Embryonic facial prominence (tissue), 1 donor: Measurements from ENCODE around the gene USP5.
A peak's percentile ranks its signal among the peaks of the same experiment; 100 is the strongest.

Source experiments
- DNase-seq: peaks from one replicate; pipeline ENCODE4 v3.0.0-alpha.2; 2016; ENCODE audit errors: extremely low spot score

Gene USP5

DNA sequence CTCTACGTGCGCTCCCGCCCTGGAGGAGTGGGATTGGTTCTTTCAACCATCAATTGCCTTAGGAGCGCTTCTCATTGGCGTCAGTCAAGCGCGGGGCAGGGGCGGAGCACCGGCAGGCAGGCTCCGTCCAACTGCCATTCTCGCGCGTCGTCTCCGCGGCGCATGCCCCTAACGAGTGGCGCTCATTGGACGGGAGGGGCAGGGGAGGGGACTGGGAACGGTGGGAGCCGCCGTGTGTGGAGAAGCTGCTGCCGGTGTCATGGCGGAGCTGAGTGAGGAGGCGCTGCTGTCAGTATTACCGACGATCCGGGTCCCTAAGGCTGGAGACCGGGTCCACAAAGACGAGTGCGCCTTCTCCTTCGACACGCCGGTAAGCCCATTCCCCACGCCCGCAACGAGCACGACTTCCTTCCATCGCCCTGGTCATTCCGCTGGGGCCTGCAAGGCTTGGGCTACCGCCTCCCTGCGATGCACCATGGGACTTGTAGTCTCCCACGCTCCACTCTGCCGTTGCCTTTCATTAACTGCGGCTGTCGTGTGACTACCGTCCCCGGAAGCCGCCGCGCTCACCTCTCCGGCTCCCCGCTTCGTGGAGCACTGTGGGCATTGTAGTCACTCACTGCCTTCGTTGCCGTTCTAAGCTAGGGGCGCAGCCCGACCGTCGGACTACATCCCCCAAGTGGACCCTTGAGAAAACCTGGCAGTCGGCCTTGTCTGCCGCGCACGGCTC is at the start of gene USP5:
Gene USP5, plus strand, starts transcription at position 230 of the 730 bp plus-strand sequence. Its CDS starts 30 bp downstream, at position 260.
- DNase-seq = peak; percentile 98

DNA sequence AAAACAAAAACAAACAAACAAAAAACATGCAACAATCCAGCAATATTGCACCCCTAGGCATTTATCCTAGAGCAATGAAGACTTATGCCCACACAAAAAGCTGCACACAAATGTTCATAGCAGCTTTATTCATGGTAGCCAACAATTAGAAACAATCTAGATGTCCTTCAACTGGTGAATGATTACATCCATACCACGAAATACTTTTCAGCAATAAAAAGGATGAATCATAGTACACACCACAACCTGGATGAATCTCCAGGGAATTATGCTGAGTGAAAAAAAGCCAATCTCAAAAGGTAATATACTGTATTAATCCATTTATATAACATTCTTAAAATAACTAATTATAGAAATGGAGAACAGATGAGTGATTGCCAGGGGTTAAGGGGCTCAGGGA is 44.8 kb upstream of the USP5 start:
- no peak for DNase-seq

GRCh38 chr12:6809056-6809455 is 42.9 kb upstream of the USP5 start:
- no peak for DNase-seq

GRCh38 chr12:6810758-6811157 is 41.2 kb upstream of the USP5 start:
- DNase-seq = no peak

- no peak for DNase-seq
These were observed 38.6 kb upstream of the USP5 start for GRCh38 chr12:6813363-6813762.

GRCh38 chr12:6816598-6816997 is 35.4 kb upstream of the USP5 start:
- DNase-seq = no peak

DNA sequence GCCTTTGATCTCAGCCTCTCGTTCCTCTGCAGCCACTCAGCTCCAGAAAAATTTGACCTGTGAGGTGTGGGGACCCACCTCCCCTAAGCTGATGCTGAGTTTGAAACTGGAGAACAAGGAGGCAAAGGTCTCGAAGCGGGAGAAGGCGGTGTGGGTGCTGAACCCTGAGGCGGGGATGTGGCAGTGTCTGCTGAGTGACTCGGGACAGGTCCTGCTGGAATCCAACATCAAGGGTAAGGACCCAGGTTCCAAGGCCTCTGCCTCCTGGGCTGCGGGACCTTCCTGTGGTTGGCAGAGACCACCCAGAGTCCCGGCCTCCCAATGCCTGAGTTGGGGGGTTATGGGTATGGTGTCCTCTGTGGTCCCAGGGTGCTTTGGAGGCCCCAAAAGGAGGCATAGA is 34.9 kb upstream of the USP5 start:
- DNase-seq = no peak

DNA sequence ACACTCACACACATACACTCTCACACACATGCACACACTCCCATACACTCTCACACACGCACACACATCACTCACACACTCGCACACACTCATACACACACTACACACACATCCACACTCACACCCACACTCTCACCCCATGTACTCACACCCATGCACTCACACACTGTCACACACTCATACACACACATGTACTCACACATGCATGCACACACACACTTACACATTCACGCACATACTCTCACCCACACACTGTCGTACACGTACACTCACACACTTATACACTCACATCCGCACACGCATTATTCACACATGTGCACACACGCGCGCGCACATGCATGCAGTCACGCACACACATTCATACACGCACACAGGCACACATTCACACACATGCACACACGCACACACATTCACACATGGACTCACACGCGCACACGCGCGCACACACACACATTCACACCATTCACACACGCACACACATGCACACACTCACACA is 34.2 kb upstream of the USP5 start:
- DNase-seq = no peak

DNA sequence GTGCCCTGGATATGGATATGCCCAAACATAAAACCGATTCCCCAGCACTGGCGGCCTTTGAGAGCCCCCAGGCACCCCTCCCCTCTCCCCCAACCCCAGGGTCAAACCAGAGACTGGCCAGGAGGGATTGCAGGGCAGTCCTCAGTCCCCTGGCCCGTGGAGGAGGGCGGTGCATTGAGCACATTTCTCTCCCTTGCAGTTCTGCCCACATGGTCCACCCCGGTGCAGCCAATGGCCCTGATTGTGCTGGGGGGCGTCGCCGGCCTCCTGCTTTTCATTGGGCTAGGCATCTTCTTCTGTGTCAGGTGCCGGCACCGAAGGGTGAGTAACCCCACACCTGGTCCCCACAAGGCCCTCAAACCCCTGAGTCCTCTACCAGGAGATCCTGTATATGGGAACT is 33.7 kb upstream of the USP5 start:
- no peak for DNase-seq

- DNase-seq = no peak
These were observed 33.3 kb upstream of the USP5 start for GRCh38 chr12:6818645-6819044.

DNA sequence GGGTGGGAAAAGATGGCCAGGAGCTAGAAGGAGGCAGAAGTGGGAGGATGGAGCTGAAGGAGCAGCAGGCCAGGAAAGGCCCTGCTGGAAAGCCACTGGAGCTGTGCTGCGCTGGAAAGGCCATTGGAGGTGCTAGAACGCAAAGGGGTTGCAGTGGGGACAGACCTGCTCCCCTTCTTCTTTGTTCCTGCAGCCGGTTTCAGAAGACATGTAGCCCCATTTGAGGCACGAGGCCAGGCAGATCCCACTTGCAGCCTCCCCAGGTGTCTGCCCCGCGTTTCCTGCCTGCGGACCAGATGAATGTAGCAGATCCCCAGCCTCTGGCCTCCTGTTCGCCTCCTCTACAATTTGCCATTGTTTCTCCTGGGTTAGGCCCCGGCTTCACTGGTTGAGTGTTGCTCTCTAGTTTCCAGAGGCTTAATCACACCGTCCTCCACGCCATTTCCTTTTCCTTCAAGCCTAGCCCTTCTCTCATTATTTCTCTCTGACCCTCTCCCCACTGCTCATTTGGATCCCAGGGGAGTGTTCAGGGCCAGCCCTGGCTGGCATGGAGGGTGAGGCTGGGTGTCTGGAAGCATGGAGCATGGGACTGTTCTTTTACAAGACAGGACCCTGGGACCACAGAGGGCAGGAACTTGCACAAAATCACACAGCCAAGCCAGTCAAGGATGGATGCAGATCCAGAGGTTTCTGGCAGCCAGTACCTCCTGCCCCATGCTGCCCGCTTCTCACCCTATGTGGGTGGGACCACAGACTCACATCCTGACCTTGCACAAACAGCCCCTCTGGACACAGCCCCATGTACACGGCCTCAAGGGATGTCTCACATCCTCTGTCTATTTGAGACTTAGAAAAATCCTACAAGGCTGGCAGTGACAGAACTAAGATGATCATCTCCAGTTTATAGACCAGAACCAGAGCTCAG is 32.6 kb upstream of the USP5 start:
- no peak for DNase-seq

- no peak for DNase-seq
These were observed 31.8 kb upstream of the USP5 start for GRCh38 chr12:6820166-6820565.

DNA sequence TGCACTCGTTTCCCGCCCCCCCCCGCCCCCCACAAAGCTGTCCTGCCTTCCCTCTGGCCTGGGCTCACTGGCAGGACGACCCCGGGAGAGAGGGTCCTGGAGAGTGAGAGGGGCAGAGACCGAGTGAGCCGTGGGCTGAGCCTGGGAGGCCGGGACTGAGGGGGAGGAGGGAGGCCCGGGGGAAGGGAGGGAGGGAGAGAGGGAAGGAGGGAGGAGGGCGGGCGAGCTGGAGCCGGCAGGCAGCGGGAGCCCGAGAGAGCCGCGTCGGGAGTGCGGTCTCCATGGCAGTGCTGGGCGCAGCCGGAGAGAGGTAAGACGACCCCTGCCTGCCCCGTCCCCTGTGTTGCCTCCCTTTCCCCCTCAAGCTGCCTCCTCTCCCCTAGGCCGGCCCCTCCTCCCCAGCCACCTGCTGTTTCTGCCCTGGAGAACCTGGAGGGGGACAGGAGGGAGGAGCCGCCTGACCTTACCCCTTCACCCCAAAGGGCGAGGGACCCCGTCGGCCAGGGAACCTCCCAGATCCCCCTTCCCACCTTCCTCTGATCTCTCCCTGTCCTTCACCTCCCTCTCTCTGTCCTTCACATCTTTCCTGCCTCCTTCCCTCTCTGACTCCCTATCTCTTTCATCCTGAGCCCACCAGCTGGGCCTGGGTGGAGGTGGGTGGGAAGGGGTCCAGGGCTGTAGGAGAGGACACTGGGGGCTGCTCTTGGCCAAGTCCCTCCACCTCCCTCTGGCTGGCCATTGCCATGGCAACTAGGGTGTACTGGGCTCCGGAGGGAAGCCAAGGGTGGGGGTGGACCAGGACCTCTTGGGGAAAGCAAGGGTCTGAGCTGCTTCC is 30.1 kb upstream of the USP5 start, which contains the start of gene GPR162:
Gene GPR162, plus strand, starts transcription at position 231 of the 835 bp plus-strand sequence. CDS start 2,078 bp downstream, outside the sequence.
- peak; percentile 72 for DNase-seq

- no peak for DNase-seq
These were observed 29.4 kb upstream of the USP5 start for GRCh38 chr12:6822426-6823135.

DNA sequence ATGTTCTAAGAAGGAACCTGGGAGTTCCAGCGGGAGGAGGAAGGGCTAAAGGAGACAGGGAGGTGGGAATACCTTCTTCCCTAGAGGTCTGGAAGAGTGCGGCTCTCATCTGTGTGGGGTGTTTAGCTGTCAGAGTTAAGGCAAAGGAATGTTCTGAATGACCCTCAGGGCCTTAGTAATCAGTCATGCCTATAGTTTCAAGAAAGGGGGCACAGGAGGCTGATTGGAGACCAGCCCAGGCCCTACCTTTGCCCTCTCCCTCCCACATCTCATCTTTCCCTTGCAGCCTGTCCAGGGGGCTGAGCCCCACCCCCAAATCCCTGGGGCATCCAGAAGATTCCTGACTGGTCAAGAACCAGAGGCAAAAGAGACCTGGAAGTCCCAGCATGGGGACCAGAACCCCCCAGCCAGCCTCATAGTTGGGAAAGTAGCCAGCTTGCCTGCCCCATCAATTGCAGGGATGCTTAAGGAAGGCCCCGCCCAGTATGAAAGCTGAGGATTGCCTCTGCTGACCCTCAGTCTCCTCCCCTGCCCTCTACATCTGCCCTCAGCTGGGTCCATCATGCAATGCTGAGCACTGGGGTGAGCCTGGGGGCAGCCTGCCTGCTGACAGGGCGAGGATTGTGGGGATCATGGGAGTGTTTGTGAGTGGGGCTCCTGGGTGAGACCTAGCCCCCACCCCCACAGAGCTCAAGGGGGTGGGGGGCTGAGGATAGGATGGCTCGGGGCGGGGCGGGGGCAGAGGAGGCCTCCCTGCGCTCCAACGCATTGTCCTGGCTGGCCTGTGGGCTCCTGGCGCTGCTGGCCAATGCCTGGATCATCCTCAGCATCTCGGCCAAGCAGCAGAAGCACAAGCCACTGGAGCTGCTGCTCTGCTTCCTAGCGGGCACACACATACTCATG is 28.5 kb upstream of the USP5 start:
- no peak for DNase-seq

- no peak for DNase-seq
These were observed 27.7 kb upstream of the USP5 start for GRCh38 chr12:6824085-6824775.

DNA sequence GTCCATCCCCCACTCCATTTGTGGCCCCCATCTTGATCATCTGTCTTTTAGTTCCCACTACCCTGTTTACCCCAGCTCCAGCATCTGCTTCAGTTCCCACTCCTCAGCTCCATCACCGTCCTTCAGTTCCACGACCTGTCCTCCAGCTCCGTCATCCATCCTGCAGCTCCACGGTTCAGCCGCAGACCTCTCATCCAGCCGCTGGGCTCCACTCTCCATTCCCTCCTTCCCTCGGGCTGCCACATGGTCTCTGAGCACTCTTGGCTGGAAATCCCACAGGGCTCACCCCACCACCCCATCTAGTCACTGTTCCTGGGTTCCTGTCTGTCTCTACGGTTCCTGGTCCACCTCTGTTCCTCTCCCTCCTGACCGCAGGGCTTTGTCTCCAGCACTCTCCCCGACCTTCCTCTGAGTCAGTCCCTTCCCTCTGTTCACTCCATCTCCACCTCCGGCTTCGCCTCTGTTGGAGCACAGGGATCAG is 27.0 kb upstream of the USP5 start:
- no peak for DNase-seq

DNA sequence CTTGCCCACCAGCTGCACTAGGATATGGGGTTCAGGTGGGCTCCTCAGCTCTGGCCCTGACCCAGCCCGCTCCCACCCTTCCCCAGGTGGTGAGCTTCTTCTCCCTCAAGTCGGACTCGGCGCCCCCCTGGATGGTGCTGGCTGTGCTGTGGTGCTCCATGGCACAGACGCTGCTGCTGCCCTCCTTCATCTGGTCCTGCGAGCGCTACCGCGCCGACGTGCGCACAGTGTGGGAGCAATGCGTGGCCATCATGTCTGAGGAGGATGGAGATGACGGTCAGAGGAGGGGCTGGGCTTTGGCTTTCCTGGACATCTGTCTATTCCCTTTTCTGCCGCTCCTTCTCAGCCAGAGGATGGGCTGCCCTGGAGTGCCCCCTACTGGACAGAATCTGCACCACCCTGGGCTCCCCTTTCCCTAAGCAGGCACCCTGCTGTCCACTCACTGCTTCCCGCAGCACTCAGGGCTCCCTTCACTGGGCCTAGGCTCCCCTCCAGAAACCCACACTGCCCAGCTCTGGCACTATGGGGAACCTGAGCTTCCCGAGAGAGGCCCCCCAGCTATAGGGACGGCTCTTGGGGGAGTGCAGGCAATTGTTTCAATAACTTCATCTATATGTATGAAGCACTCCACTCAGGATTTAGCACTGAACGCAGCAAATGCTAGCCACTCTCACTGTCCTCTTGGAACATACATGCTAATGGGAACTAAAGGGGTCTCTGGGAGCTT is 26.4 kb upstream of the USP5 start:
- DNase-seq = peak; percentile 65
